ENCODE results near the gene TRIM44. TPM values are rescaled to one million over a fixed set of nuclear protein-coding genes. Genes with fewer than 3 reads are reported as not detected.

TRIM44 gene, protein sequence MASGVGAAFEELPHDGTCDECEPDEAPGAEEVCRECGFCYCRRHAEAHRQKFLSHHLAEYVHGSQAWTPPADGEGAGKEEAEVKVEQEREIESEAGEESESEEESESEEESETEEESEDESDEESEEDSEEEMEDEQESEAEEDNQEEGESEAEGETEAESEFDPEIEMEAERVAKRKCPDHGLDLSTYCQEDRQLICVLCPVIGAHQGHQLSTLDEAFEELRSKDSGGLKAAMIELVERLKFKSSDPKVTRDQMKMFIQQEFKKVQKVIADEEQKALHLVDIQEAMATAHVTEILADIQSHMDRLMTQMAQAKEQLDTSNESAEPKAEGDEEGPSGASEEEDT
- total RNA-seq = 10 to 100 TPM; 31.2 to 47.0 (median 33.1) TPM

- Histone ChIP-seq H3K4me1 (peaks cover 0 to 7% of the 10 kb centered on the region in 2 donors), H3K4me3 (peak within 1 kb of the TSS; percentile 71 to 99 (median 75)), H3K27ac (peak within 1 kb of the TSS; percentile 96 to 99), H3K36me3 (no peaks in the 10 kb centered on the region), H3K9me3 (peaks cover 0 to 22% of the 10 kb centered on the region in 2 donors), H3K27me3 (no peaks in the 10 kb centered on the region)
- peak; percentile 62 to 79 for DNase-seq (ENCODE audit: low spot score in 2 of 2)
- intact Hi-C loops (cut with DNase I; ENCODE audit: low total_unique reads) = no loop called here
- TF ChIP-seq POLR2AphosphoS5 (IDR thresholded peaks at IDR 0.05) (peak; percentile 69 to 76 (median 72)), POLR2A (IDR thresholded peaks at IDR 0.05) (no peak)
- TF ChIP-seq, protein P1, sequence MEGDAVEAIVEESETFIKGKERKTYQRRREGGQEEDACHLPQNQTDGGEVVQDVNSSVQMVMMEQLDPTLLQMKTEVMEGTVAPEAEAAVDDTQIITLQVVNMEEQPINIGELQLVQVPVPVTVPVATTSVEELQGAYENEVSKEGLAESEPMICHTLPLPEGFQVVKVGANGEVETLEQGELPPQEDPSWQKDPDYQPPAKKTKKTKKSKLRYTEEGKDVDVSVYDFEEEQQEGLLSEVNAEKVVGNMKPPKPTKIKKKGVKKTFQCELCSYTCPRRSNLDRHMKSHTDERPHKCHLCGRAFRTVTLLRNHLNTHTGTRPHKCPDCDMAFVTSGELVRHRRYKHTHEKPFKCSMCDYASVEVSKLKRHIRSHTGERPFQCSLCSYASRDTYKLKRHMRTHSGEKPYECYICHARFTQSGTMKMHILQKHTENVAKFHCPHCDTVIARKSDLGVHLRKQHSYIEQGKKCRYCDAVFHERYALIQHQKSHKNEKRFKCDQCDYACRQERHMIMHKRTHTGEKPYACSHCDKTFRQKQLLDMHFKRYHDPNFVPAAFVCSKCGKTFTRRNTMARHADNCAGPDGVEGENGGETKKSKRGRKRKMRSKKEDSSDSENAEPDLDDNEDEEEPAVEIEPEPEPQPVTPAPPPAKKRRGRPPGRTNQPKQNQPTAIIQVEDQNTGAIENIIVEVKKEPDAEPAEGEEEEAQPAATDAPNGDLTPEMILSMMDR (IDR thresholded peaks at IDR 0.05) = peak in 1 of 3 donors; percentile 10
Observed at GRCh38 chr11:35662649-35663407, at the start of gene TRIM44. TSS of gene TRIM44 (plus strand) at chr11:35662775. CDS start at chr11:35663112, 337 bp downstream.

DNA sequence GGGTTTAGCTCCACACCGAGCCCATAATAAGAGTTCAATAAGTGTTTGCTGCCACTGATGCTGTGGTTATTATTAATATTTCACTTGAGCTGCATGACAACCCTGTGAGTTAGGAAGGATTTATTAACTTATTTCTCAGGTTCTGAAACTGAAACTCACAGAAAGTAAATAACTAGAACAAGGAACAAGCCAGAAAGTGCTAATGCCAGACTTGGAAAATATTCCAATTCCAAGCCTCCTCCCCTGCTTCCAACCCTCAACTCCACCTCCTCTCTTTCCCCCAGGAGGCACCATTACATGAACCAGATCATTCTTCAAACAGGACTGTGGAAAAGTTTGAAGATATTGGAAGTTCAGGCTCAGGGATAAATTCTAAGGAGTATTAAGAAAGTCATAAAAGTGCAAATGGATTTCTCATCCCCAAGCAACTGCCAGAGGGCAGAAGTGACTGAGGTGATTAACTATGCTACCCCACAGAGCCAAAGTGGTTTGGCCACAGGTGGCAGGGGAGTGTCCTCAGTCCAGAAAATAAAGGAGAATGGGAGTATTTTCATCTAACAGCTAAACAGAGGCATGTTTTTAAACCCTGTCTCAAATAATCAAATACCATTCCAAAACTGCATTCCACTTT, 47.5 kb upstream of the TRIM44 start:
- H3K27me3 ChIP-seq = no peaks in the 10 kb centered on the region
- H3K9me3 ChIP-seq = no peaks in the 10 kb centered on the region
- H3K36me3 ChIP-seq = no peaks in the 10 kb centered on the region
- no peak for TF ChIP-seq POLR2A (IDR thresholded peaks at IDR 0.05)
- TF ChIP-seq POLR2AphosphoS5 (IDR thresholded peaks at IDR 0.05) = no peak
- TF ChIP-seq, protein P1 (IDR thresholded peaks at IDR 0.05) = no peak
- intact Hi-C loops (cut with DNase I; ENCODE audit: low total_unique reads) = loop anchor here (5.0 kb wide), 1 partner anchor 652 kb away; no protein-coding TSS in a partner anchor
- H3K4me1 ChIP-seq = peaks cover 4 to 13% of the 10 kb centered on the region in 2 donors
- no peak for DNase-seq (ENCODE audit: low spot score in 2 of 2)
- H3K27ac ChIP-seq = peak overlapping the region; percentile 26 to 53
- no peak overlapping the region for H3K4me3 ChIP-seq

DNA sequence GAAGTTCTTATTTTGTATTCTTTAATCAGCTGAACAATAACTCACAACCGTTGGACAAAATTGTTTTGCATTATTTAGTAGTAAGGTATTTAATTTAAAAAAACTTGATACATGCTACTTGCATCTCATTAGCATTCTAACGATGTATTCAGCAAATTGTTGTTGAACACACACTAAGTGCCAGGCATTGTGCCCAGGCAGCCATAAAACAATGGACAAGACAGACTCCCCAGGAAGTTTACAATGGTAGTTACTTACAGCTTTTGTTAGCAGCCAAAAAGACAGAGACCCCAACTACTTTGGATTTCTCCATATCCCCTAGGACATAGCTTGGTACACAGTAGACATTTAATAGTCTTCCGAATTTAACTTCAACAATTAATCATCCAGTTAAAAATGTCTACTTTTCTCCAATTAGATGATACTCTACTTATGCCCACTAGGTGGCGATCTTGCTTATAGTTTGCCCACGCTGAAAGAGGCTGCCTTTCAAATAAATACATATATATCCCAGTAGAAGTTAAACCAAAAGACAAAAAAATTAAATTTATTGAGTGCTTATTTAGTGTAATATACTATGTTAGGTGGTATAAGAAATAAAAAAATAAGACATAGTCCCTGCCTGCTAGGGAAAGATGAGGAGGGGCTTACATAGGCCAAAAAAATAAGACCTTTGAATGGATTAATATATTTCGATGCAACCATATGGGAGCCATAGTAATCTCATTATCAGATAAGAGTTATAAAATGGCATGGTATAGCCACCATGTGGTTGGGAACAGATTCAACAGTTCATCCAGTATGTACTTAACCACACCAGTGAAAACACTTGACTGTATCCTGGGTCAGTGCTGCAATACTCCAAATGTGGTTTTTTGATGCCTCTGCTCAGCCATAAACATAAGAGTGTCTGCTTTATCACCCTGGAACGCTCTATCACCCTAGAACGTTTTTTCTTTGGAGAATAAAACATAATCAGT, 46.4 kb upstream of the TRIM44 start:
- no peak for DNase-seq (ENCODE audit: low spot score in 2 of 2)
- Histone ChIP-seq H3K36me3 (no peaks in the 10 kb centered on the region), H3K27me3 (no peaks in the 10 kb centered on the region), H3K27ac (no peak overlapping the region), H3K4me3 (no peak overlapping the region), H3K9me3 (no peaks in the 10 kb centered on the region), H3K4me1 (peaks cover 8 to 13% of the 10 kb centered on the region in 2 donors)
- intact Hi-C loops (cut with DNase I; ENCODE audit: low total_unique reads) = loop anchor here (5.0 kb wide), 1 partner anchor 651 kb away; no protein-coding TSS in a partner anchor
- TF ChIP-seq POLR2A (IDR thresholded peaks at IDR 0.05) = no peak
- TF ChIP-seq, protein P1 (IDR thresholded peaks at IDR 0.05) = peak; percentile 72 to 92 (median 79)
- no peak for TF ChIP-seq POLR2AphosphoS5 (IDR thresholded peaks at IDR 0.05)

DNA sequence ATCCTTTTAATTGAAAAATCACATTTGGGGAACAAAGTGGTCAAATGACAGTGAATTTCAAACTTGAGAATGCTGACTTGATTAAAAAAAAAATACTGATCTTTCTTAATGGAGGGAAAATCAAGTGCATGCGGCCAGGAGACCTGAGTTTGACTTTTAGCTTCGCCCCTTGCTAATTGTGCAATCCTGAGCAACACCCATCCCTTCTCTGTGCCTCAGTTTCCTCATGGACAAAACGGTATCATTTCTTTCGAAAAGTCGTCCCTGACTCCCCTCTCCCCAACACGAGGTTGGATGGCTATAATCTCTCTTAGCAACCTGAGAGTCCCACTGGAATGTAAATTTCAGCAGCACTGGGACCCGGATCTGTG, 45.3 kb upstream of the TRIM44 start:
- H3K27ac ChIP-seq = peak overlapping the region; percentile 83 to 93
- no peaks in the 10 kb centered on the region for H3K36me3 ChIP-seq
- no peak for TF ChIP-seq POLR2A (IDR thresholded peaks at IDR 0.05)
- DNase-seq (ENCODE audit: low spot score in 2 of 2) = no peak
- intact Hi-C loops (cut with DNase I; ENCODE audit: low total_unique reads) = loop anchor here (5.0 kb wide), 1 partner anchor 650 kb away; no protein-coding TSS in a partner anchor
- H3K27me3 ChIP-seq = no peaks in the 10 kb centered on the region
- H3K4me1 ChIP-seq = peaks cover 8 to 20% of the 10 kb centered on the region in 2 donors
- H3K4me3 ChIP-seq = peak overlapping the region in 2 of 3 donors; percentile 73 to 90
- H3K9me3 ChIP-seq = no peaks in the 10 kb centered on the region

All from breast epithelium (tissue), 4 donors.